GM12891 (cell line): Measurements from ENCODE around the gene CD46.

Experiments used
- PAX5 ChIP-seq: IDR thresholded peaks from 2 replicates; pipeline ENCODE4 v1.6.1; 2011; ENCODE audit warnings: low read length, moderate library complexity, mild to moderate bottlenecking; ENCODE audit not compliant: insufficient read depth, severe bottlenecking
- POLR2A ChIP-seq: IDR thresholded peaks from 2 replicates; pipeline ENCODE4 v1.6.1; 2011; ENCODE audit warnings: low read depth, low read length, control low read depth
- POLR2AphosphoS5 ChIP-seq: IDR thresholded peaks from 2 replicates; pipeline ENCODE4 v1.6.1; 2011; ENCODE audit warnings: low read depth, low read length, control low read depth
- POU2F2 ChIP-seq: IDR thresholded peaks from 2 replicates; pipeline ENCODE4 v1.6.1; 2011; ENCODE audit warnings: low read depth, mild to moderate bottlenecking, control low read depth, low read length, moderate library complexity
- SPI1 ChIP-seq: IDR thresholded peaks from 2 replicates; pipeline ENCODE4 v1.6.1; 2011; ENCODE audit warnings: low read depth, low read length, control low read depth
- TAF1 ChIP-seq: IDR thresholded peaks from 2 replicates; pipeline ENCODE4 v1.6.1; 2011; ENCODE audit warnings: low read depth, low read length, control low read depth

DNA sequence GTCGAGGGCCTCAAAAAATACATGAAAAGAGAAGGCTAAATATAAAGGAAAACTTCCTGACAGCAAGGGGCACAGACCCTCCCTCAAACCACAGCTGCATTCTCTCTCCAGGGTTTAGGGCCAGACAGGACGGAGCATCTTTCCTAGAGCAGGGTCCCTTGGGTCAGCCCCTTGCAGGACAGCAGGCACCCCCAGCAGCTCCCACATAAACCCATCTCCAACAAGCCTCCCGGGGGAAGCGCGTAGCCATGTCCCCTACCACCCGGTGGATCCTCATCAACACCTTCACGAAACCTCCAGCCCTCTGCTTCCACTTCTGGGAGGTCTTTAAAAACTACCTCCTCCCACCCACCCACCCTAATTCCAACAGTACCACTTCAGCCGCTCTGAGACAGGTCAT lies 59.5 kb downstream of the CD46 start:
- TF ChIP-seq TAF1 (no peak), POLR2AphosphoS5 (no peak), POLR2A (no peak), PAX5 (no peak), SPI1 (no peak), POU2F2 (no peak)
